ENCODE data around the gene MAP3K8. TPM values are rescaled to one million over a fixed set of nuclear protein-coding genes. Genes with fewer than 3 reads are reported as not detected.

MAP3K8 gene
- total and polyA plus RNA-seq, 9 of the 15 experiments (the other 6 are each of a cell fraction or from before 2014, with no cell fraction given) = 6.9 to 23.6 (median 13.6) TPM

DNA sequence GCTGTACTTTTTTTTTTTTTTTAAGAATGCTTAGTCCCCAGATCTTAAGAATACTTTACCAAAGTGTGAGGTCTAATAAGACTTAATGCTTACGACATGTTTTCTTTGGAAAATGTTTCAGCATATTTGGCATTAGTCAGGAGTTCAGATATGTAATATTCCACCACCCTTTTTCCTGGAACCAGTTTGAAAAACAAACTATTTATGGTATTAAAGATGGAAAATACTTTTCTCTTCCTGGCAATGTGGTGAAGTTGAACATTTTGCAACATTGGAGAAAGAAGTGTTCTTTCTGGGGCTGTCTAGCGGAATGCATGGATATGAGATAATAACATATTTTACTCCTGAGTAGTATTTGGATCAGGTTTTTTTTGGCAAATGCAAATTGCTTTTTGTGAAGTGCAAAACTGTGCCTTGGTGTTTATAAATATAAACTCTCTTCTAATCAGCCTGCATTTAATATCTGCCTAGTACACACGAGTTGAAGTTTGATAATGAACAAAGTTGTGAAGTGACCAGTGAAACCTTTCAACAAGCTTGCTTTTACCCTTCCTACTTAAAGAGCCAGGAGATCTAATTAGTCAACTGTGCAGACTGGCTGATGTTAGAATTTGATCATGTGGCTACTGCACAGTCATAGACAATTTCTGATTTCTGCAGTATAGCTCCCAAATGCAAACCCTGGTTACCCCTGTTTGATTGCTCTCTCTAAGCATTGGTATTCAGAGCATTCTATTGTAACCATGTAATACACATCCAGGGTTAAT, 20.9 kb downstream of the MAP3K8 start:
- FAIRE-seq = no peak
- no peaks in the 10 kb centered on the region for H3K9me3 ChIP-seq (replicated peaks; ENCODE audit: control insufficient read depth, insufficient read depth, low read depth, low read length)
- H3K79me2 ChIP-seq (ENCODE audit: control insufficient read depth, insufficient read depth, low read length) = no peaks in the 10 kb centered on the region
- no peak overlapping the region for H3K27ac ChIP-seq (ENCODE audit: extremely low read depth, low read depth, low read length)
- no peak for DNase-seq (ENCODE audit: extremely low read depth in 1 of 4, low spot score in 3 of 4)
- H2AFZ ChIP-seq (ENCODE audit: low read depth, low read length) = no peak overlapping the region
- H3K27me3 ChIP-seq (ENCODE audit: control insufficient read depth in 2 of 2, insufficient read depth in 2 of 2, low read length in 2 of 2) = no peaks in the 10 kb centered on the region
- 65% methylated on average over 3 of the region's 3 CpGs for WGBS (ENCODE audit: insufficient coverage, low coverage, missing lambda C conversion rate)
- CTCF ChIA-PET (ENCODE audit: low intra/inter-chr PET ratio) = interaction anchor here (0.6 kb wide), 1 partner anchor 13 kb away, joined by 6 read pairs; no protein-coding TSS in a partner anchor
- no peak overlapping the region for H3K4me3 ChIP-seq
- H3K9ac ChIP-seq (ENCODE audit: insufficient read depth in 1 of 2, low read depth in 2 of 2, low read length in 2 of 2) = no peak overlapping the region
- no peaks in the 10 kb centered on the region for H3K4me1 ChIP-seq (replicated peaks in 1 of 2; ENCODE audit: control insufficient read depth in 2 of 2, insufficient read depth in 2 of 2, low read length in 2 of 2)
- TF ChIP-seq FUS (optimal IDR thresholded peaks at IDR 0.05; ENCODE audit: low read depth, low read length) = no peak
- no peak for TF ChIP-seq ZNF445 (CRISPR knock-in tag; IDR thresholded peaks at IDR 0.05; ENCODE audit: low read depth)
- no peak for TF ChIP-seq HNRNPK (IDR thresholded peaks at IDR 0.05; ENCODE audit: low read depth, low read length, poor library complexity, severe bottlenecking)
- no peak for TF ChIP-seq FOXP1 (CRISPR knock-in tag; IDR thresholded peaks at IDR 0.05)
- TF ChIP-seq NFIX (CRISPR knock-in tag; IDR thresholded peaks at IDR 0.05; ENCODE audit: low read depth) = no peak
- no peak for TF ChIP-seq ETV1 (tag; conservative IDR thresholded peaks at IDR 0.05; ENCODE audit: low read depth)
- no peak for TF ChIP-seq MTF1 (CRISPR knock-in tag; IDR thresholded peaks at IDR 0.05; ENCODE audit: borderline replicate concordance)
- TF ChIP-seq ATF7 (IDR thresholded peaks at IDR 0.05) = no peak
- TF ChIP-seq, protein P1, sequence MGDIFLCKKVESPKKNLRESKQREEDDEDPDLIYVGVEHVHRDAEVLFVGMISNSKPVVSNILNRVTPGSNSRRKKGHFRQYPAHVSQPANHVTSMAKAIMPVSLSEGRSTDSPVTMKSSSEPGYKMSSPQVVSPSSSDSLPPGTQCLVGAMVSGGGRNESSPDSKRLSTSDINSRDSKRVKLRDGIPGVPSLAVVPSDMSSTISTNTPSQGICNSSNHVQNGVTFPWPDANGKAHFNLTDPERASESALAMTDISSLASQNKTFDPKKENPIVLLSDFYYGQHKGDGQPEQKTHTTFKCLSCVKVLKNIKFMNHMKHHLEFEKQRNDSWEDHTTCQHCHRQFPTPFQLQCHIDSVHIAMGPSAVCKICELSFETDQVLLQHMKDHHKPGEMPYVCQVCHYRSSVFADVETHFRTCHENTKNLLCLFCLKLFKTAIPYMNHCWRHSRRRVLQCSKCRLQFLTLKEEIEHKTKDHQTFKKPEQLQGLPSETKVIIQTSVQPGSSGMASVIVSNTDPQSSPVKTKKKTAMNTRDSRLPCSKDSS (IDR thresholded peaks at IDR 0.05; ENCODE audit: low read depth, partially characterized antibody) = no peak
- TF ChIP-seq KAT2B (IDR thresholded peaks at IDR 0.05; ENCODE audit: low read depth, low read length) = no peak
- no peak for TF ChIP-seq ELF2 (CRISPR knock-in tag; IDR thresholded peaks at IDR 0.05)
- TF ChIP-seq ZZZ3 (IDR thresholded peaks at IDR 0.05) = no peak
- H3K36me3 ChIP-seq (ENCODE audit: control insufficient read depth, insufficient read depth, low read length) = peaks cover 67% of the 10 kb centered on the region
- intact Hi-C loops (cut with micrococcal nuclease) = no loop called here
- BruUV-seq (replicated peaks) = no TSS peak
- no peaks in the 10 kb centered on the region for H4K20me1 ChIP-seq (replicated peaks; ENCODE audit: control insufficient read depth, insufficient read depth, low read length)
- POLR2A ChIA-PET = no interaction called here
- no peaks in the 10 kb centered on the region for H3K9me1 ChIP-seq (ENCODE audit: control insufficient read depth, insufficient read depth, low read length)
- no peak for ATAC-seq
- in situ Hi-C loops (cut with MboI) = no loop called here
- no peak overlapping the region for H3K4me2 ChIP-seq (ENCODE audit: insufficient read depth, low read length)
